WTC11 (cell line): Measurements from ENCODE around the gene DISC1.
"Not testable (repeated sequence)": the region's sequence is repeated elsewhere in the genome, so short reads cannot be mapped to it uniquely, and the experiment has no call there.

Experiments used
- CREB1 ChIP-seq: sonication (generic); formaldehyde crosslinking; IDR thresholded peaks from 2 replicates; pipeline ENCODE4 v1.8.0; 2023; ENCODE audit warnings: mild to moderate bottlenecking, missing genetic modification reagents
- CTCF ChIP-seq: fragments of 200-600 bp; IDR thresholded peaks from 2 replicates; pipeline ENCODE4 v1.8.0; 2022; ENCODE audit warnings: antibody characterized with exemption
- ZNF121 ChIP-seq: sonication (generic); formaldehyde crosslinking; IDR thresholded peaks from 2 replicates; pipeline ENCODE4 v1.8.0; 2023; ENCODE audit warnings: missing genetic modification reagents

- TF ChIP-seq ZNF121 (CRISPR knock-in tag); CREB1 (CRISPR knock-in tag); CTCF: not testable (repeated sequence)
Measured at GRCh38 chr1:231658223-231658622, 31.6 kb downstream of the DISC1 start.
